ENCODE data around the gene ERG.

ERG gene

GRCh38 chr21:38389896-38390295 lies 108.4 kb downstream of the ERG start:
- DNase-seq (ENCODE audit: low read depth in 2 of 2) = no peak

GRCh38 chr21:38389354-38389676 lies 109.0 kb downstream of the ERG start:
- DNase-seq (ENCODE audit: low read depth in 2 of 2) = no peak

- DNase-seq (ENCODE audit: low read depth in 2 of 2) = no peak
Observed at GRCh38 chr21:38388647-38389353, 109.5 kb downstream of the ERG start.

GRCh38 chr21:38388203-38388602 lies 110.1 kb downstream of the ERG start:
- DNase-seq (ENCODE audit: low read depth in 2 of 2) = peak; percentile 27 to 29

- peak in 1 of 2 experiments; percentile 12 for DNase-seq (ENCODE audit: low read depth in 2 of 2)
Observed at GRCh38 chr21:38386967-38387366, 111.3 kb downstream of the ERG start.

- no peak for DNase-seq (ENCODE audit: low read depth in 2 of 2)
Observed at GRCh38 chr21:38385427-38386175, 112.7 kb downstream of the ERG start.

GRCh38 chr21:38384675-38385426 lies 113.4 kb downstream of the ERG start:
- no peak for DNase-seq (ENCODE audit: low read depth in 2 of 2)

- no peak for DNase-seq (ENCODE audit: low read depth in 2 of 2)
Observed at GRCh38 chr21:38384238-38384560, 114.1 kb downstream of the ERG start.

- no peak for DNase-seq (ENCODE audit: low read depth in 2 of 2)
Observed at GRCh38 chr21:38383411-38384237, 114.7 kb downstream of the ERG start.

GRCh38 chr21:38380481-38381137 lies 117.7 kb downstream of the ERG start:
- peak in 1 of 2 experiments; percentile 9 for DNase-seq (ENCODE audit: low read depth in 2 of 2)

- no peak for DNase-seq (ENCODE audit: low read depth in 2 of 2)
Observed at GRCh38 chr21:38379147-38379546, 119.1 kb downstream of the ERG start.

- DNase-seq (ENCODE audit: low read depth in 2 of 2) = no peak
Observed at GRCh38 chr21:38377165-38378088, 120.8 kb downstream of the ERG start.

GRCh38 chr21:38376693-38377092 lies 121.6 kb downstream of the ERG start:
- no peak for DNase-seq (ENCODE audit: low read depth in 2 of 2)

- DNase-seq (ENCODE audit: low read depth in 2 of 2) = no peak
Observed at GRCh38 chr21:38376235-38376634, 122.0 kb downstream of the ERG start.

GRCh38 chr21:38367646-38368045 lies 130.6 kb downstream of the ERG start:
- DNase-seq (ENCODE audit: low read depth in 2 of 2) = no peak

- DNase-seq (ENCODE audit: low read depth in 2 of 2) = no peak
Observed at GRCh38 chr21:38365521-38365920, 132.8 kb downstream of the ERG start.

- no peak for DNase-seq (ENCODE audit: low read depth in 2 of 2)
Observed at GRCh38 chr21:38363693-38364092, 134.6 kb downstream of the ERG start.

- no peak for DNase-seq (ENCODE audit: low read depth in 2 of 2)
Observed at GRCh38 chr21:38361324-38361723, 137.0 kb downstream of the ERG start.

GRCh38 chr21:38359835-38360234 lies 138.4 kb downstream of the ERG start:
- DNase-seq (ENCODE audit: low read depth in 2 of 2) = no peak

- DNase-seq (ENCODE audit: low read depth in 2 of 2) = no peak
Observed at GRCh38 chr21:38359090-38359489, 139.2 kb downstream of the ERG start.

Measured in fibroblast of skin of left quadriceps (primary cell).